Renal cortex interstitium (tissue), 11 donors: ENCODE results near the gene GPC3. TPM values are rescaled to one million over a fixed set of nuclear protein-coding genes. Genes with fewer than 3 reads are reported as not detected.
A peak's percentile ranks its signal among the peaks of the same experiment; 100 is the strongest.
"Not testable (repeated sequence)": the region's sequence is repeated elsewhere in the genome, so short reads cannot be mapped to it uniquely, and the experiment has no call there.

ENCODE experiments used
- DNase-seq, 11 donors: peaks; one replicate each; pipeline ENCODE4 v3.0.0-alpha.2; 2013; ENCODE audit warnings: low read depth in 9 of 11, low spot score in 4 of 11; ENCODE audit errors: extremely low read depth in 1 of 11
- polyA plus RNA-seq, 3 donors: library from polyadenylated mRNA; unstranded; fragments of 120-200 nt; gene quantifications; one replicate each; pipeline ENCODE4 v1.2.1, GENCODE V29; 2013; ENCODE audit not compliant: insufficient read length in 3 of 3

GPC3 gene
- polyA plus RNA-seq, 3 donors: 1,038 to 1,396 (median 1,308) TPM

DNA sequence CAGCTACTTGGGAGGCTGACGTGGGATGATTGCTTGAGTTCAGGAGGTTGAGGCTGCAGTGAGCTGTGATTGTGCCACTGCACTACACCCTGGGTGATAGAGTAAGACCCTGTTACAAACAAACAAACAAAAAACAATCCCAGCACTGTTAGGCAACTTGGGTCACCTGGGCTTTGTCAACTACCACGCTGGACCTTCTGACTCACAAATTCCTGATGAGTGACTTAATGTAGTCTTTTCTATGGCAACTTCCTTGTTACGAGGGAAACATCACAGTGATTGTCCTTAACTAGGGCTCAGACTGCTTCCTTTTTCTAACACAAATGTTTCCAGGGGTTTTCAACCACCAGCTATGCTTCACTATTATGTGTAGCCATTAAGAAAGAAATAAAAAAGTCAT is 441.3 kb downstream of the GPC3 start:
- DNase-seq: no peak

DNA sequence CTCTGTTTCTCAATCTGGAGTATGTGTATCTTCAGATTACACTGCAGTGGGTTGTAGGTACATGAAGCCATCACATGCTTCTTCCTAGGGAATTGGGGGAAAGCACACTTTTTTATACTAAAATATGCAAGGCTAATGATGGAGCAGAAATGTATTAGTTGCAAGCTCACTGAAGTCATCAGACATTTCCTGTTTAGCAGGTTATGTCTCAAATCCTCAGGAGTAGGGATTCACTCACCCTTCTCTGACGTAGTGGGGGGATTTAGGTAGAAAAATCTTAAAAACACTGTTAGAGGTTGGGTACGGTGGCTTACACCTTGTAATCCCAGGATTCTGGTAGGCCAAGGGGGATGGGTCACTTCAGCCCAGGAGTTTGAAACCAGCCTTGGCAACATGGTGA is 441.7 kb downstream of the GPC3 start:
- no peak for DNase-seq

- DNase-seq: no peak
These were observed 442.9 kb downstream of the GPC3 start for GRCh38 chrX:133542476-133542875.

DNA sequence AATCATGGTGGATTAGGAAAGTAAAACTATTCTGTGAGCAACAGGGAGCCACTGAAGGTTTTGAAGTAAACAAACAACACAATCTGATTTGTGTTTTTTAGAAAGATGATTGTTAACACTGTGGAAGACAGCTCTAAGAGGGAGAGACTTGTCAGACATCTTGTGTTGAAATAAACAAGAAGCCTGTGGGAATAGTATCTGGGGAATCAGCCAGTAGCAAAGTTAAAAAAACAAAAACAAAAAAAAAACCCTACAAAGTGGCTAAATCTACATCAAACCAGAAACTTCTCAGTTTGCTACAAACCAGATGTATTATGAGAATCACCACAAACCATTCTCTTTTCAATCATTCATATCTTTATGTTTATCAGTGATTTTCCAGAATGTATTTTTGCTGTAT is 444.4 kb downstream of the GPC3 start:
- DNase-seq: no peak

- no peak for DNase-seq
These were observed 447.2 kb downstream of the GPC3 start for GRCh38 chrX:133538148-133538547.

DNA sequence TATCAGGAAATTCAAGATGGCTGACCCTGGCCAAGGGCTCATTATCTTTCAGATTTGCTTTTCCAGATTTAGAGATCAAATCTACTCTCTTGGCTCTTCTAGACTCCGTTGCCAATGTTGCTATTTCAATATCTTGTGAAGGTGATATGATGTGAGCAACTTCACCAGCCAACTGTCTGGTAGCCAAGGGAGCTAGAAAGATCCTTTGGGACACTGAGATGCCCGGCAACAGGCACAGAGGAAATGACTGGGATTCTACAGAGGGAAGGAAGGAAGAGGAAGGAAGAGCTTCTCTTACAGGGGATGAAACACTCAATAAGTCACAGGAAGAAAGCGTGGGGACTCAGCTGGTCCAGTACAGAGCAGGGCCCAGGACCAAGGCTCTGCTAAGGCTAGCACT is 448.3 kb downstream of the GPC3 start:
- DNase-seq: no peak

DNA sequence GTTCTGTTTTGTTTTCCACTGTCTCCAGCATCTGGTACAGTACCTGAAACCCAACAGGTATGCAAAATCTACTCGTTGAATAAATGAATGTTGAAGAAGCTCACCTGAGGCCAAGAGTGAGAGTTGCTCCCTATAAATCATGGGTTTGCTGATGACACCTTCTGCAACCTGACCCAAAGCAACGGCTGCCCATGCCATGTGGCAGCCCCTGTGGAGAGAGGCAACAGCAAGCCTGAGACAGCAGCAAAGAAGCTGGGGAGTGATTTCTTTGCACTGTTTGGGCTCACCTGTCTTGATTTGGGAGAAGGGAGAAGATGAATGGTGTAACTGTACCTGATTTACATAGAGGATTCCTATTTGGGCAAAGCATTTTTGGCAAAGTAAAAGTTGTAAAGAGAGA is 450.3 kb downstream of the GPC3 start:
- DNase-seq: no peak

GRCh38 chrX:133534172-133534571 is 451.2 kb downstream of the GPC3 start:
- no peak for DNase-seq

DNA sequence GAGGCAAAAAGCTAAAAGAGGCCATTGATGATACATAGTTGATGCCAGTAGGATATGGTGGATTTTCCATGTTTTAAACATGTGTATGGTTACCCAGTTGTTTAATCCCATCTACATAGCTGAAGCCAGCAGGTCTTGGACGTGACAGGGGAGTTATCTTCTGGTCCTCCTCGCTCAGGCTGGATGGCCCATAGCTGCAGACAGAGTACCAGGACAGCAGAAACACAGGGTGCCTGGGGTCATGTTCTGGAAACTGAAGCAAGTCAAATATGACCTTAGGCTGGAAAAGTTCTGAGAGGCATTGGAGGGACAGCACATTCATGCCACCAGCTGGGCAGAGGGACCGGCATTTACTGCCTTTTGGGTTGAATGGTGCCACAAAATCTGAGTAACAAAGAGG is 452.1 kb downstream of the GPC3 start:
- no peak for DNase-seq

DNA sequence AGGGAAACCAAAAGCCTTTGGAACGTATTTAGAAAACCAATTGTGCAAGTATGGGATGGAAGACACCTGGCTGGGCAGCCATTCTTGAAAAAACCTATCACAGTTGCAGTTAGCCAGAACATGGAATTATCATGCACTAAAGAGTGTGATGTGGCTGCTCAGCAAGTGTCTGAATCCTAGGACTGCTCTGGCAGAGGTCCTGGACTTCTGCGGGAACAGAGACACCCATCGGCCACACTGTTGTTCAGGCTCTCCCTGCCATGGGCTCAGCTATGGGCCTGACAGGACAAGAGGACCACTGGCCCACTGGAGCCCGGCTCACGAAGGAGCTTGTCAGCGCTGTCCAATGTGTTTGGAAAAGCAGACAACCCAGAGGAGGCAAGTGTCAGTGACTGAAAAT is 454.4 kb downstream of the GPC3 start:
- no peak for DNase-seq

DNA sequence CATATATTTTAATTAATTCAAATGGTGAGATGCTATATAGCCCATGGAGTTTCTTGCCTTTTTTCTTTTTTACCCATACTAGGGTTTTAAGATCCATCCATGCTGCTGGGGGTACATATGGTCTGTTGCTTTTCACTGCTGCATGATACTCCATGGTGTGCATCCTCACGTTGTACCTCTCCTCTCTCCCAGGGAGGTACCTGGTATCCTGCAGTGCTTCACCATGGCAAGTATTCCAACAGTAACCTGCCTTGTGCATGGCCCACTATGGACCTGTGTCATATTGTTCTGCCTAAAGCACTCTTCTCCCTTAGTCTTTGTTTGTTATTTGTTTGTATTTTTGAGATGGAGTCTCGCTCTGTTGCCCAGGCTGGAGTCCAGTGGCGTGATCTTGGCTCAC is 455.8 kb downstream of the GPC3 start:
- no peak for DNase-seq

DNA sequence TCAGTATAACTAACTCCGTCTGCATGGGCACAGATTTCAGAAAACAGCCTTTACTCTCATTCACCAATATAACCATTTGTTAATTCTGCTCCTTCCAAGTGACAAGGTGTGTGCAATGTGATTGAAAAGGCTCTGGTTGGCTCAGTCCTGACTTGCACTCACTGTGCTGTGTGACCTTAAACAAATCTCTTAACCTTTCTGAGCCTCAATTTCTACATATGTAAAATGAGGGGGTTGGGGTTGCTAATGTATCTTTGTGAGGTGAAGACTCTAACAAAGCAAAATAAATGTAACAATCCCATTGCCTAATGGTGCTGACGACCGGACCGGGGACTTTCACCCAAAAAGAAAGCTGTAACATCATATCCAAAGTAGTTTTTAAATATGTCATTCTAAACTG is 457.6 kb downstream of the GPC3 start:
- DNase-seq: no peak

DNA sequence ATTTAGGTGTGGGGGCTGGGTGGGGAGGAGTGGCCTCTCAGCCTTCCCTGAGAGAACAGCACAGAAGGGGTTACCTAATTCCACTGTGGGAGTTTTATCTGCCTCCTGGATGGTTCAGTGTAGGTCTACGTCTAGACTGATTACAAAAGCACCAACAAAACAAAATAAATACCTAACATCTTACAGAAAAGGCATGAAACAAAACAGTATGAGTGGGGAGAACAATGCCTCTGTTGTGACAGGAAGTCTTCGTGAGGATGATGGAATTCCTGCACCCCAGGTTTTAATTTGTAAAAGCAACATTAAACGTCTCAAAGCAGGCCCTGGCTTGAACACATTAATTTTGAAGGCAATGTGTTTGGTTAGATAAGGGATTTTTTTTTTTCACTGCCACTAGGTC is 458.0 kb downstream of the GPC3 start:
- no peak for DNase-seq

- DNase-seq: not testable (repeated sequence)
These were observed 458.6 kb downstream of the GPC3 start for GRCh38 chrX:133526773-133527172.

- no peak for DNase-seq
These were observed 461.9 kb downstream of the GPC3 start for GRCh38 chrX:133523526-133523925.

- DNase-seq: peak in 2 of 11 donors; percentile 9 to 13
These were observed 462.3 kb downstream of the GPC3 start for GRCh38 chrX:133523081-133523487.

DNA sequence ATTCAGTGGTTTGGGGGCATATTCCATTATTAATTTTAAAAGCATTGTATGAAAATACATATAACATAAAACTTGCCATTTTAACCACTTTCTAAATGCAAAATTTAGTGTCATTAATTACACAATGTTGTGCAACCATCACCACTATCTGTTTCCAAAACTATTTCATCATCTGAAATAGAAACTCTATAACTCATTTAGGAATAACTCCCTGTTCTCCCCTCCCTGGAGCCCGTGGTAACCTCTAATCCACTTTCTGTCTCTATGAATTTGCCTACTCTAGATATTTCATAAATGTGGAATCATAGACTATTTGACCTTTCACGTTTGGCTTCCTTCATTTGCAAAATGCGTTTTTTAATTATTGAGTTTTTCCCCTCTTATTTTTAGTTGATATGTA is 468.7 kb downstream of the GPC3 start:
- DNase-seq: no peak

- no peak for DNase-seq
These were observed 470.9 kb downstream of the GPC3 start for GRCh38 chrX:133514486-133514885.

- DNase-seq: no peak
These were observed 472.3 kb downstream of the GPC3 start for GRCh38 chrX:133513123-133513522.

- DNase-seq: no peak
These were observed 474.4 kb downstream of the GPC3 start for GRCh38 chrX:133511041-133511440.

GRCh38 chrX:133497356-133497755 is 488.0 kb downstream of the GPC3 start:
- DNase-seq: no peak
